ENCODE measurements around the gene SH3PXD2B.

Gene SH3PXD2B

GRCh38 chr5:172415362-172416275 lies 38.7 kb downstream of the SH3PXD2B start:
- Mint-ChIP-seq H3K36me3 (ENCODE audit: low read depth) (peaks cover 31% of the 10 kb centered on the region), H3K4me3 (no peak overlapping the region), H3K27me3 (ENCODE audit: low read depth) (peaks cover 5% of the 10 kb centered on the region), H3K4me1 (peaks cover 75% of the 10 kb centered on the region), H3K27ac (peak overlapping the region; percentile 58 to 84 (median 60)), H3K9me3 (no peaks in the 10 kb centered on the region)
- TF ChIP-seq, protein P1, sequence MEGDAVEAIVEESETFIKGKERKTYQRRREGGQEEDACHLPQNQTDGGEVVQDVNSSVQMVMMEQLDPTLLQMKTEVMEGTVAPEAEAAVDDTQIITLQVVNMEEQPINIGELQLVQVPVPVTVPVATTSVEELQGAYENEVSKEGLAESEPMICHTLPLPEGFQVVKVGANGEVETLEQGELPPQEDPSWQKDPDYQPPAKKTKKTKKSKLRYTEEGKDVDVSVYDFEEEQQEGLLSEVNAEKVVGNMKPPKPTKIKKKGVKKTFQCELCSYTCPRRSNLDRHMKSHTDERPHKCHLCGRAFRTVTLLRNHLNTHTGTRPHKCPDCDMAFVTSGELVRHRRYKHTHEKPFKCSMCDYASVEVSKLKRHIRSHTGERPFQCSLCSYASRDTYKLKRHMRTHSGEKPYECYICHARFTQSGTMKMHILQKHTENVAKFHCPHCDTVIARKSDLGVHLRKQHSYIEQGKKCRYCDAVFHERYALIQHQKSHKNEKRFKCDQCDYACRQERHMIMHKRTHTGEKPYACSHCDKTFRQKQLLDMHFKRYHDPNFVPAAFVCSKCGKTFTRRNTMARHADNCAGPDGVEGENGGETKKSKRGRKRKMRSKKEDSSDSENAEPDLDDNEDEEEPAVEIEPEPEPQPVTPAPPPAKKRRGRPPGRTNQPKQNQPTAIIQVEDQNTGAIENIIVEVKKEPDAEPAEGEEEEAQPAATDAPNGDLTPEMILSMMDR (IDR thresholded peaks at IDR 0.05; ENCODE audit: unreplicated experiment in 3 of 3) = no peak

DNA sequence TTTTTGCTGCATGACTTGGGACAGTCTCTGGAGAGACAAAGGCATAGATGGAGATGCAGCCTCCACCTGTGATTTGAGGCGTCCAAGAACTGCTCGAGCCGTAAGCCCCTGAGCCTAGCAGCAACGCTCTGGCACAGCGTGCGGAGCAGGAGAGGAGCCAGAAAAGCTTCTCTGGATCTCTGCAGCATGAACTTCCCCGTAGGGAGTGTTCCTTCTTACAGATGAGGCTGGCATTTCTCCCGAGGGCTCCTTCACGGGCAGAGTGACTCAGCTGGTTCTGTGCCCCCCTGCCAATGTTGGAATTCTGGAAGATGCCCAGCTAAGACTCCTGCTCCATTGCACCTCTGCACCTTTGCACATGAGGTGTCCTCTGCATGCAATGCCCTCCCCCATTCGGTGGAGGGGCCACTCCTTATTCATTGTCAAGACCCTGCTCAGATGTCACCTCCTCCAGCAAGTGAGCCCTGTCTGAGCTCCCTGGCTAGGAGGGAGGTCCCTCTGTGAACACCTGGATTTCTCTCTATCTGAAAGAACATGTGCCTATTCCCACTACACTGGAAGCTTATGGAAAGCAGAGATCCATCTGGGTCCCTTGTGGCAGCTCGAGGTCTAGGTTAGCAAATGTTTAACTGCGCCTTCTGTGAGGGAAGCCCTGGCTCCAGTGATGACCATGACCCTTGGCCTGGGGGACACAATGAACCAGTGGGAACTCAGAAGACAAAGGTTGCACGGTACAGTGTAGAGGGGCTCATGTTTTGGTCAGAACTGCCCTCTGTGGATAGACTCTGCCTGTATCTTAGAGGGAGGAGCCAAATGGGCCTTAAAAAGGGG lies 39.6 kb downstream of the SH3PXD2B start:
- Mint-ChIP-seq H3K36me3 (ENCODE audit: low read depth) (peaks cover 22% of the 10 kb centered on the region), H3K9me3 (no peaks in the 10 kb centered on the region), H3K4me1 (peaks cover 67% of the 10 kb centered on the region), H3K4me3 (no peak overlapping the region), H3K27me3 (ENCODE audit: low read depth) (peaks cover 5% of the 10 kb centered on the region), H3K27ac (peak overlapping the region; percentile 58 to 84 (median 60))
- TF ChIP-seq, protein P1 (IDR thresholded peaks at IDR 0.05; ENCODE audit: unreplicated experiment in 3 of 3) = no peak

DNA sequence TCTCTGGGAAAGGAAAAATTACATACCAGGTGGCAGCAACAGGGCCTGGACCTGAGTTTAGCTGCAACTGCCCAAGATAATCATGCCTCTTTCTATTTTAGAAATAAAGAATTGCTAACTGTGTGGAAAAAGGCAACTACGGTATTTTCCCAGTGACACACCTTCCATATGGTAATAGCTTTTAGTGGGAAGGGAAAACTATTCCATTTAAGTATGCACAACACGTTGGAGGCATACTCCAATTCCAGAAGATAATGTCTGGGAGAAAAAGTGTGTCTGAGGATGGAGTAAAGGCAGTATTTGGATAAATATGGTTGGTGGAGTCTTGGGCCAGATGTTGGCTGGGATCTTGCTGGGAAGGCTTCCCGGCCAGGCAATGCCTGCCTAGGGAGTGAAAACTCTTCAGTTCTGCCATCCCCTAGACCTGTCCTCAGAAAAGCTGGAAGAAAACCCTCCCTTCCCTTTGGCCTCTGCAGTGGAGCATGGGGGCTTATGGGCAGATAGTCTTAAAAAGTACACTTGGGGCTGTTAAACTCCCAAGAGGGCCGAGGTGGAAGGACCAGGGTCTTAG lies 40.6 kb downstream of the SH3PXD2B start:
- H3K4me3 Mint-ChIP-seq = no peak overlapping the region
- TF ChIP-seq, protein P1 (IDR thresholded peaks at IDR 0.05; ENCODE audit: unreplicated experiment in 3 of 3) = no peak
- H3K36me3 Mint-ChIP-seq (ENCODE audit: low read depth) = peaks cover 21% of the 10 kb centered on the region
- H3K27ac Mint-ChIP-seq = peak overlapping the region; percentile 81 to 92 (median 89)
- peaks cover 4% of the 10 kb centered on the region for H3K27me3 Mint-ChIP-seq (ENCODE audit: low read depth)
- peaks cover 56% of the 10 kb centered on the region for H3K4me1 Mint-ChIP-seq
- H3K9me3 Mint-ChIP-seq = no peaks in the 10 kb centered on the region

DNA sequence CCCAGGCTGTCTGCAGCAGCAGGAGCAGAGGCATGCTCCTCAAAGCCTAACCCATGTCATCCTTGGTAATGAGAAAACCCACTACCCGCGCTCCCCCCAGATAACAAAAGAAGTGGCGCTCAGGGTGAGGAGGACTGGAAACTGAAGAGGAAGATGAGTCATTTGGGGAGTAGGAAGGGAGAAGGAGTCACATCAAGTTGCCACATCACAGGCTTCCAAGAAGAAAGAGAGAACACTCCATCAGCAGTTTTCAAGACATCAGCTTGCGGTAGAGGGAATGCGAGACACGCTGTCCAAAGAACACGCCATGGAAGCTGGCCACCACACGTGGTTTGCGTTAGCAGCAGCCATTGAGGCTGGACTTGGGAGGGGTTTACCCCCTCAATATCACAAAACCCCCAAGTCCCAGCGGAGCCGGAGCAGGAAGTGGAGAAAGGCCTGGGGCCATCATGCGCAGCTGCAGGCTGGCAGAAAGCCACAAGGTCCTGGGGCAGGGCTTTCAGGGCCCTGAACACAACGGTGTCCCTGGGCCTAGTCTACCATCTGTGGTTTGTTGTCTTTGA lies 41.5 kb downstream of the SH3PXD2B start:
- Mint-ChIP-seq H3K27ac (peak overlapping the region; percentile 81 to 92 (median 89)), H3K9me3 (no peaks in the 10 kb centered on the region), H3K27me3 (ENCODE audit: low read depth) (no peaks in the 10 kb centered on the region), H3K36me3 (ENCODE audit: low read depth) (peaks cover 20% of the 10 kb centered on the region), H3K4me3 (no peak overlapping the region), H3K4me1 (peaks cover 52% of the 10 kb centered on the region)
- TF ChIP-seq, protein P1 (IDR thresholded peaks at IDR 0.05; ENCODE audit: unreplicated experiment in 3 of 3) = no peak

DNA sequence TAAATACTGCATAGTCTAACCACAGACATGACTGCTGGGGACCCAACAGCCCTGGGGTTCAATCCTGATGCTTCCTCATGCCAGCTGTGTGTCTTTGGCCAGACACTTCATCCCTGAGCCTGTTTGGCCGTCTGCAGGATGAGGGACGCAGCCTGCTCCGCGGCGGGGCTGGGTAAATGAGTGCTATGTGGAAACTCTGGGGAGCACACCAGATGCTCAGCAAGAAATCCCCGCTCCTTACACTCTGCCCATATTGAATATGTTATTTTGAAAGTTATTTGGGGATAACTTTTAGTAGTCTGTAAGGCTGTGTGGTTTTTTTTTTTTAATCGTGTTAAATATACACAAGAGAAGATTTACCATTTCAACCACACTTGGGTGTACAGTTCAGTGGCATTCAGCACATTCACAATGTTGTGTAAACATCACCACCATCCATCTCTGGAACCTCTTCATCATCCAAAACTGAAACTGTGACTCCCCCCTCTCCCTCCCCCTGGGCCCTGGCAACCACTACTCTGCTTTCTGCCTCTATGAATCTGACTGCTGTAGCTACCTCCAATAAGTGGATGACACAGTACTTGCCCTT lies 42.7 kb downstream of the SH3PXD2B start:
- Mint-ChIP-seq H3K27ac (peak overlapping the region; percentile 81 to 91 (median 89)), H3K36me3 (ENCODE audit: low read depth) (peaks cover 23% of the 10 kb centered on the region)

More for the DNA sequence above, 42.7 kb downstream of the SH3PXD2B start:
- H3K4me3 Mint-ChIP-seq = no peak overlapping the region
- no peaks in the 10 kb centered on the region for H3K9me3 Mint-ChIP-seq
- no peaks in the 10 kb centered on the region for H3K27me3 Mint-ChIP-seq (ENCODE audit: low read depth)
- peaks cover 57% of the 10 kb centered on the region for H3K4me1 Mint-ChIP-seq
- TF ChIP-seq, protein P1 (IDR thresholded peaks at IDR 0.05; ENCODE audit: unreplicated experiment in 3 of 3) = no peak

Measured in nephron (organoid).